Measurements from ENCODE around the gene AGAP2.

The AGAP2 gene

DNA sequence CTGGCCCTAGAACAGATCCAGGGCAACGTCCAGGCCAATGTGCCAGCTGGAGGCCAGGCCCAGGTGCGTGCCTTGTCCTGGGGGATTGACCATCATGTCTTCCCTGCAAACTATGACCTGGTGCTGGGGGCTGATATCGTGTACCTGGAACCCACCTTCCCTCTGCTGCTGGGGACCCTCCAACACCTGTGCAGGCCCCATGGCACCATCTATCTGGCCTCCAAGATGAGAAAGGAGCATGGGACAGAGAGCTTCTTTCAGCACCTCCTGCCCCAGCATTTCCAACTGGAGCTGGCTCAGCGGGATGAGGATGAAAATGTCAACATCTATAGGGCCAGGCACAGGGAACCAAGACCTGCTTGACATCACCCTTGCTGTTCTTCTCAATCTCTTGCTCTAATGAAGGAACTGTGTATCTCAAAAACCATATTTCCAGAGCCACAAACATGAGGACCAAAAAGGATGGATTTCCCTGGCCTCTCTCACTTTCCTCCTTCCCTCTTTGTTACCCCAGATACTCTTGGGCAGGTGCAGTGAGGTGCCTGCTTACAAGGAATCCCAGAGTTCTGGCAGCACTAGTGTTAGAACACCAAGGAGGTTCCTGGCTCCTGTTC, 41.8 kb upstream of the AGAP2 start:
- no peak overlapping the region for H3K27ac ChIP-seq (ENCODE audit: extremely low read depth, low read depth, low read length)
- peaks cover 14 to 38% of the 10 kb centered on the region in 2 experiments; a peak in 2 of 3 replicates for H3K36me3 ChIP-seq (ENCODE audit: control insufficient read depth in 2 of 2, insufficient read depth in 1 of 2, low read length in 2 of 2)
- TF ChIP-seq ZNF561 (tag by site-specific recombination; IDR thresholded peaks at IDR 0.05; ENCODE audit: borderline replicate concordance), result no peak
- TF ChIP-seq, protein P1, sequence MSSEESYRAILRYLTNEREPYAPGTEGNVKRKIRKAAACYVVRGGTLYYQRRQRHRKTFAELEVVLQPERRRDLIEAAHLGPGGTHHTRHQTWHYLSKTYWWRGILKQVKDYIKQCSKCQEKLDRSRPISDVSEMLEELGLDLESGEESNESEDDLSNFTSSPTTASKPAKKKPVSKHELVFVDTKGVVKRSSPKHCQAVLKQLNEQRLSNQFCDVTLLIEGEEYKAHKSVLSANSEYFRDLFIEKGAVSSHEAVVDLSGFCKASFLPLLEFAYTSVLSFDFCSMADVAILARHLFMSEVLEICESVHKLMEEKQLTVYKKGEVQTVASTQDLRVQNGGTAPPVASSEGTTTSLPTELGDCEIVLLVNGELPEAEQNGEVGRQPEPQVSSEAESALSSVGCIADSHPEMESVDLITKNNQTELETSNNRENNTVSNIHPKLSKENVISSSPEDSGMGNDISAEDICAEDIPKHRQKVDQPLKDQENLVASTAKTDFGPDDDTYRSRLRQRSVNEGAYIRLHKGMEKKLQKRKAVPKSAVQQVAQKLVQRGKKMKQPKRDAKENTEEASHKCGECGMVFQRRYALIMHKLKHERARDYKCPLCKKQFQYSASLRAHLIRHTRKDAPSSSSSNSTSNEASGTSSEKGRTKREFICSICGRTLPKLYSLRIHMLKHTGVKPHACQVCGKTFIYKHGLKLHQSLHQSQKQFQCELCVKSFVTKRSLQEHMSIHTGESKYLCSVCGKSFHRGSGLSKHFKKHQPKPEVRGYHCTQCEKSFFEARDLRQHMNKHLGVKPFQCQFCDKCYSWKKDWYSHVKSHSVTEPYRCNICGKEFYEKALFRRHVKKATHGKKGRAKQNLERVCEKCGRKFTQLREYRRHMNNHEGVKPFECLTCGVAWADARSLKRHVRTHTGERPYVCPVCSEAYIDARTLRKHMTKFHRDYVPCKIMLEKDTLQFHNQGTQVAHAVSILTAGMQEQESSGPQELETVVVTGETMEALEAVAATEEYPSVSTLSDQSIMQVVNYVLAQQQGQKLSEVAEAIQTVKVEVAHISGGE (tag by site-specific recombination; conservative IDR thresholded peaks at IDR 0.05; ENCODE audit: low read depth), result no peak
- TF ChIP-seq, protein P2, sequence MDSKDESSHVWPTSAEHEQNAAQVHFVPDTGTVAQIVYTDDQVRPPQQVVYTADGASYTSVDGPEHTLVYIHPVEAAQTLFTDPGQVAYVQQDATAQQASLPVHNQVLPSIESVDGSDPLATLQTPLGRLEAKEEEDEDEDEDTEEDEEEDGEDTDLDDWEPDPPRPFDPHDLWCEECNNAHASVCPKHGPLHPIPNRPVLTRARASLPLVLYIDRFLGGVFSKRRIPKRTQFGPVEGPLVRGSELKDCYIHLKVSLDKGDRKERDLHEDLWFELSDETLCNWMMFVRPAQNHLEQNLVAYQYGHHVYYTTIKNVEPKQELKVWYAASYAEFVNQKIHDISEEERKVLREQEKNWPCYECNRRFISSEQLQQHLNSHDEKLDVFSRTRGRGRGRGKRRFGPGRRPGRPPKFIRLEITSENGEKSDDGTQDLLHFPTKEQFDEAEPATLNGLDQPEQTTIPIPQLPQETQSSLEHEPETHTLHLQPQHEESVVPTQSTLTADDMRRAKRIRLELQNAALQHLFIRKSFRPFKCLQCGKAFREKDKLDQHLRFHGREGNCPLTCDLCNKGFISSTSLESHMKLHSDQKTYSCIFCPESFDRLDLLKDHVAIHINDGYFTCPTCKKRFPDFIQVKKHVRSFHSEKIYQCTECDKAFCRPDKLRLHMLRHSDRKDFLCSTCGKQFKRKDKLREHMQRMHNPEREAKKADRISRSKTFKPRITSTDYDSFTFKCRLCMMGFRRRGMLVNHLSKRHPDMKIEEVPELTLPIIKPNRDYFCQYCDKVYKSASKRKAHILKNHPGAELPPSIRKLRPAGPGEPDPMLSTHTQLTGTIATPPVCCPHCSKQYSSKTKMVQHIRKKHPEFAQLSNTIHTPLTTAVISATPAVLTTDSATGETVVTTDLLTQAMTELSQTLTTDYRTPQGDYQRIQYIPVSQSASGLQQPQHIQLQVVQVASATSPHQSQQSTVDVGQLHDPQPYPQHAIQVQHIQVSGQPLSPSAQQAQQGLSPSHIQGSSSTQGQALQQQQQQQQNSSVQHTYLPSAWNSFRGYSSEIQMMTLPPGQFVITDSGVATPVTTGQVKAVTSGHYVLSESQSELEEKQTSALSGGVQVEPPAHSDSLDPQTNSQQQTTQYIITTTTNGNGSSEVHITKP (tag by site-specific recombination; IDR thresholded peaks at IDR 0.05), result no peak
- no peak for TF ChIP-seq ZNF311 (tag by site-specific recombination; IDR thresholded peaks at IDR 0.05; ENCODE audit: borderline replicate concordance)
- TF ChIP-seq, protein P3, sequence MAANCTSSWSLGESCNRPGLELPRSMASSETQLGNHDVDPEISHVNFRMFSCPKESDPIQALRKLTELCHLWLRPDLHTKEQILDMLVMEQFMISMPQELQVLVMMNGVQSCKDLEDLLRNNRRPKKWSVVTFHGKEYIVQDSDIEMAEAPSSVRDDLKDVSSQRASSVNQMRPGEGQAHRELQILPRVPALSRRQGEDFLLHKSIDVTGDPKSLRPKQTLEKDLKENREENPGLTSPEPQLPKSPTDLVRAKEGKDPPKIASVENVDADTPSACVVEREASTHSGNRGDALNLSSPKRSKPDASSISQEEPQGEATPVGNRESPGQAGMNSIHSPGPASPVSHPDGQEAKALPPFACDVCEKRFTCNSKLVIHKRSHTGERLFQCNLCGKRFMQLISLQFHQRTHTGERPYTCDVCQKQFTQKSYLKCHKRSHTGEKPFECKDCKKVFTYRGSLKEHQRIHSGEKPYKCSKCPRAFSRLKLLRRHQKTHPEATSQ (tag by site-specific recombination; IDR thresholded peaks at IDR 0.05), result no peak
- no peak for TF ChIP-seq ZNF292 (tag by site-specific recombination; IDR thresholded peaks at IDR 0.05; ENCODE audit: borderline replicate concordance, low read depth)
- no peak for TF ChIP-seq ZBTB7A (tag by site-specific recombination; IDR thresholded peaks at IDR 0.05; ENCODE audit: low read depth)
- no peak for TF ChIP-seq MYNN (tag by site-specific recombination; IDR thresholded peaks at IDR 0.05; ENCODE audit: borderline replicate concordance)
- H3K9me3 ChIP-seq (ENCODE audit: control insufficient read depth, insufficient read depth, low read depth, low read length), result no peaks in the 10 kb centered on the region
- H3K4me1 ChIP-seq (ENCODE audit: control insufficient read depth, insufficient read depth, low read length), result no peaks in the 10 kb centered on the region
- H3K4me3 ChIP-seq (ENCODE audit: low read depth, low read length), result no peak overlapping the region
- CTCF ChIA-PET, result interaction anchor here (1.2 to 2.9 kb wide), 2 partner anchors 21 to 24 kb away, joined by 5 to 17 read pairs; no protein-coding TSS in a partner anchor
- POLR2A ChIA-PET, result interaction anchor here (0.9 to 1.2 kb wide), 2 partner anchors 16 to 36 kb away, joined by 3 read pairs; no protein-coding TSS in a partner anchor

DNA sequence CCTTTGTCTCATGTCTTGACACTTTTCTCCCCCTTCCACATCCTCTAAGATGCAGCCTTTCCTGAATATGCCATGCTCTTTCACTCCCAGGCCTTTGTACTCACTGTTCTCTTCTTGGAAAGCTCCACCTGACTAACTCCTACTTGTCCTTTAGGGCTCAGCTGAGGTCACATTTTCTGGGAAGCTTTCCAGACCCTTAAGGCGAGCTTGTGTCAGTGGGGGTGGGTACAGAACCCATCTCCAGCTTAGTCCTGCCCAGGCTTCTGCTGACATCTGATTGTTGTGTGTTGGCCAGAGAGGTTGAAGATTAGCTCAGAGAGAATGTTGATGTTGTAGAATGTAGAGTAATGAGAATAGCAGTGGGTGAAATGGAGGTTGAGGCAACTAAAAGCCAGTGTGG, 41.2 kb upstream of the AGAP2 start:
- TF ChIP-seq TRIM28 (IDR thresholded peaks at IDR 0.05; ENCODE audit: borderline replicate concordance, low read length) (no peak), ZSCAN16 (tag by site-specific recombination; IDR thresholded peaks at IDR 0.05) (no peak), ZNF596 (tag by site-specific recombination; IDR thresholded peaks at IDR 0.05) (no peak)
- TF ChIP-seq, protein P4, sequence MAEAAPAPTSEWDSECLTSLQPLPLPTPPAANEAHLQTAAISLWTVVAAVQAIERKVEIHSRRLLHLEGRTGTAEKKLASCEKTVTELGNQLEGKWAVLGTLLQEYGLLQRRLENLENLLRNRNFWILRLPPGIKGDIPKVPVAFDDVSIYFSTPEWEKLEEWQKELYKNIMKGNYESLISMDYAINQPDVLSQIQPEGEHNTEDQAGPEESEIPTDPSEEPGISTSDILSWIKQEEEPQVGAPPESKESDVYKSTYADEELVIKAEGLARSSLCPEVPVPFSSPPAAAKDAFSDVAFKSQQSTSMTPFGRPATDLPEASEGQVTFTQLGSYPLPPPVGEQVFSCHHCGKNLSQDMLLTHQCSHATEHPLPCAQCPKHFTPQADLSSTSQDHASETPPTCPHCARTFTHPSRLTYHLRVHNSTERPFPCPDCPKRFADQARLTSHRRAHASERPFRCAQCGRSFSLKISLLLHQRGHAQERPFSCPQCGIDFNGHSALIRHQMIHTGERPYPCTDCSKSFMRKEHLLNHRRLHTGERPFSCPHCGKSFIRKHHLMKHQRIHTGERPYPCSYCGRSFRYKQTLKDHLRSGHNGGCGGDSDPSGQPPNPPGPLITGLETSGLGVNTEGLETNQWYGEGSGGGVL (tag by site-specific recombination; IDR thresholded peaks at IDR 0.05), result no peak
- TF ChIP-seq, protein P5, sequence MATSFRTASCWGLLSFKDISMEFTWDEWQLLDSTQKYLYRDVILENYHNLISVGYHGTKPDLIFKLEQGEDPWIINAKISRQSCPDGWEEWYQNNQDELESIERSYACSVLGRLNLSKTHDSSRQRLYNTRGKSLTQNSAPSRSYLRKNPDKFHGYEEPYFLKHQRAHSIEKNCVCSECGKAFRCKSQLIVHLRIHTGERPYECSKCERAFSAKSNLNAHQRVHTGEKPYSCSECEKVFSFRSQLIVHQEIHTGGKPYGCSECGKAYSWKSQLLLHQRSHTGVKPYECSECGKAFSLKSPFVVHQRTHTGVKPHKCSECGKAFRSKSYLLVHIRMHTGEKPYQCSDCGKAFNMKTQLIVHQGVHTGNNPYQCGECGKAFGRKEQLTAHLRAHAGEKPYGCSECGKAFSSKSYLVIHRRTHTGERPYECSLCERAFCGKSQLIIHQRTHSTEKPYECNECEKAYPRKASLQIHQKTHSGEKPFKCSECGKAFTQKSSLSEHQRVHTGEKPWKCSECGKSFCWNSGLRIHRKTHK (tag by site-specific recombination; IDR thresholded peaks at IDR 0.05), result no peak
- ChIA-PET POLR2A (interaction anchor here (1.2 kb wide), 1 partner anchor 15 kb away, joined by 3 read pairs; no protein-coding TSS in a partner anchor), CTCF (interaction anchor here (1.2 to 2.9 kb wide), 2 partner anchors 20 to 23 kb away, joined by 5 to 17 read pairs; no protein-coding TSS in a partner anchor)
- H3K4me1 ChIP-seq (ENCODE audit: control insufficient read depth, insufficient read depth, low read length), result no peaks in the 10 kb centered on the region
- no peaks in the 10 kb centered on the region for H3K9me3 ChIP-seq (ENCODE audit: control insufficient read depth, insufficient read depth, low read depth, low read length)
- H3K36me3 ChIP-seq (ENCODE audit: control insufficient read depth in 2 of 2, insufficient read depth in 1 of 2, low read length in 2 of 2), result peaks cover 8 to 34% of the 10 kb centered on the region in 2 experiments; a peak in 2 of 3 replicates
- H3K4me3 ChIP-seq (ENCODE audit: low read depth, low read length), result no peak overlapping the region
- H3K27ac ChIP-seq (ENCODE audit: extremely low read depth, low read depth, low read length), result no peak overlapping the region
